HepG2 (cell line): ENCODE measurements around the gene TIRAP. TPM values are rescaled to one million over a fixed set of nuclear protein-coding genes. Genes with fewer than 3 reads are reported as not detected.

Experiments used
- KAT7 ChIP-seq: IDR thresholded peaks from 2 replicates; pipeline ENCODE4 v1.6.1; 2018; ENCODE audit warnings: borderline replicate concordance, missing compliant biosample characterization
- PAX8 ChIP-seq: sonication (generic); formaldehyde crosslinking; IDR thresholded peaks from 2 replicates; pipeline ENCODE4 v1.8.0; 2022; ENCODE audit warnings: mild to moderate bottlenecking, missing genetic modification reagents, borderline replicate concordance
- PHF21A ChIP-seq: sonication (generic); formaldehyde crosslinking; IDR thresholded peaks from 2 replicates; pipeline ENCODE4 v1.5.0; 2020; ENCODE audit warnings: mild to moderate bottlenecking, missing genetic modification reagents
- POLR2AphosphoS5 ChIP-seq: IDR thresholded peaks from 2 replicates; pipeline ENCODE4 v1.6.1; 2012; ENCODE audit warnings: low read depth, low read length
- RFXANK ChIP-seq: IDR thresholded peaks from 2 replicates; pipeline ENCODE4 v1.6.1; 2016
- RXRB ChIP-seq: IDR thresholded peaks from 2 replicates; pipeline ENCODE4 v1.6.1; 2016; ENCODE audit warnings: borderline replicate concordance, missing genetic modification reagents, missing compliant biosample characterization
- SMAD3 ChIP-seq: sonication (generic); formaldehyde crosslinking; IDR thresholded peaks from 2 replicates; pipeline ENCODE4 v1.4.0; 2020; ENCODE audit warnings: missing genetic modification reagents
- TAF15 ChIP-seq: fragments of 200-400 bp; formaldehyde crosslinking; IDR thresholded peaks from one replicate; pipeline ENCODE4 v1.6.1; 2018; ENCODE audit warnings: mild to moderate bottlenecking, low read depth, low read length; ENCODE audit not compliant: poor library complexity, severe bottlenecking
- ZBTB20 ChIP-seq: sonication (generic); formaldehyde crosslinking; IDR thresholded peaks from 2 replicates; pipeline ENCODE4 v1.8.1; 2023; ENCODE audit warnings: missing genetic modification reagents, low read depth, mild to moderate bottlenecking, borderline replicate concordance
- ZNF282 ChIP-seq: fragments of 450-650 bp; IDR thresholded peaks from 2 replicates; pipeline ENCODE4 v1.6.1; 2018; ENCODE audit not compliant: partially characterized antibody
- ZNF510 ChIP-seq: sonication (generic); formaldehyde crosslinking; IDR thresholded peaks from 2 replicates; pipeline ENCODE4 v1.4.0; 2020; ENCODE audit warnings: low read depth, mild to moderate bottlenecking, missing genetic modification reagents
- polyA plus RNA-seq, 8 experiments: library from polyadenylated mRNA; depleted of rRNA in 3 of 8; stranded (reverse) in 7 of 8; unstranded in 1 of 8; fragments of >200 nt; fragmentation: Illumina TruSeq in 4 of 8; extraction: Trizol in 4 of 8; gene quantifications; 2 replicates each; pipeline versions ENCODE4 v1.2.1 to v1.2.3, GENCODE V29; 2011 to 2016; ENCODE audit warnings: low read depth in 4 of 8, missing spikeins in 1 of 8, mixed read lengths in 1 of 8; ENCODE audit not compliant: insufficient read depth in 1 of 8
- total RNA-seq, 5 experiments: library from RNA; depleted of rRNA; stranded (reverse); fragments of >200 nt; fragmentation: Illumina TruSeq; extraction: Trizol; gene quantifications; 2 replicates each; pipeline ENCODE4 v1.2.3, GENCODE V29; 2016; ENCODE audit warnings: low read depth in 1 of 5
- TF ChIP-seq, protein P1 (sequence below): IDR thresholded peaks from 2 replicates; pipeline ENCODE4 v1.6.1; 2016; ENCODE audit warnings: low read depth
- TF ChIP-seq, protein P2 (sequence below): sonication (generic); formaldehyde crosslinking; conservative IDR thresholded peaks from 2 replicates; pipeline ENCODE4 v1.8.0; 2022; ENCODE audit warnings: low read depth, missing genetic modification reagents
- TF ChIP-seq, protein P3 (sequence below): sonication (generic); formaldehyde crosslinking; IDR thresholded peaks from 2 replicates; pipeline ENCODE4 v1.5.1; 2020; ENCODE audit warnings: mild to moderate bottlenecking, missing genetic modification reagents, borderline replicate concordance
- TF ChIP-seq, protein P4 (sequence below): sonication (generic); formaldehyde crosslinking; IDR thresholded peaks from 2 replicates; pipeline ENCODE4 v1.4.0; 2020; ENCODE audit warnings: missing genetic modification reagents, borderline replicate concordance

TIRAP gene
- total and polyA plus RNA-seq, 2 of the 13 experiments (the other 11 are each of a cell fraction or from before 2014, with no cell fraction given), result 5.4 to 5.7 TPM

DNA sequence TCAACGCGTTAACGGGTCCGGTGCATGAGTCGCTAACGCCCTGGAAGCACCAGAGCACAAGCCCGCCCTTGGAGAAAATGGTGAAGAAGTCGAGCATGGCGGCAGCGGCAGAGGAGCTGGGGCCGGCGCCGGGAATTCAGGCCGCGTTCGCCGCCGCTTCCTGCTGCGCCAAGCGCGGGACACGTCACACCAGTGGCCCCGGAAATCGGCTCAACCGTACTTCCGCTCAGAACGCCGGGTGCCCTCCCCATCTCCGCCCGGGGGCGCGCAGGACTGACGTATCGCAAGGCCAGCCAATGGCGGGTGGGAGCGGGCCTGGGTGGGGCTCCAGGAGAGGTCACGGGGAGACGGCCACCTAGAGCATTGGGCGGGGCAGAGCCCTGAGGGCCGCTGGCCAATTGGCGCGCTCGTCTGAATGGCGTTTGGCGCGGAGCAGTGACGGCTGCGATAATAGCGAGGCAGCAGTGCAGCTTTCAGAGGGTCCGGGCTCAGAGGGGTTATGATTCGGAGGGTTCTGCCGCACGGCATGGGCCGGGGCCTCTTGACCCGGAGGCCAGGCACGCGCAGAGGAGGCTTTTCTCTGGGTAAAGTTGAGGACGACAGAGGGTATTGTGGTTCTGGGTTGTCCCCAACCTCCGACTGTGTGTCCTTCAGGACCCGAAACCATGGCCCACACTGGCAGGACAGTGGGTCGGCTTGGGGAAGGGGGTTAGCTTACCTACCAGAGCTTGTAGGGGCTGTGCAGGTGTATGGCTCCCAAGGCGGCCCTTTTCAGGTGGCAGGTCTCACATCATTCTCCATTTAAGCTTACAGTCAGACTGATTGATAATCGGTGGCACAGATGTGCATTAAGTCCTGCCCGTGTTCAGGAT, 13.9 kb upstream of the TIRAP start, which contains the start of the genes FOXRED1 and SRPRA (continued):
- TF ChIP-seq, protein P1, sequence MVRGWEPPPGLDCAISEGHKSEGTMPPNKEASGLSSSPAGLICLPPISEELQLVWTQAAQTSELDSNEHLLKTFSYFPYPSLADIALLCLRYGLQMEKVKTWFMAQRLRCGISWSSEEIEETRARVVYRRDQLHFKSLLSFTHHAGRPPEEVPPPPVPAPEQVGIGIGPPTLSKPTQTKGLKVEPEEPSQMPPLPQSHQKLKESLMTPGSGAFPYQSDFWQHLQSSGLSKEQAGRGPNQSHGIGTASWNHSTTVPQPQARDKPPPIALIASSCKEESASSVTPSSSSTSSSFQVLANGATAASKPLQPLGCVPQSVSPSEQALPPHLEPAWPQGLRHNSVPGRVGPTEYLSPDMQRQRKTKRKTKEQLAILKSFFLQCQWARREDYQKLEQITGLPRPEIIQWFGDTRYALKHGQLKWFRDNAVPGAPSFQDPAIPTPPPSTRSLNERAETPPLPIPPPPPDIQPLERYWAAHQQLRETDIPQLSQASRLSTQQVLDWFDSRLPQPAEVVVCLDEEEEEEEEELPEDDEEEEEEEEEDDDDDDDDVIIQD (CRISPR knock-in tag), result peak; percentile 54; the same call in 1 of the 2 replicates
- TF ChIP-seq TAF15, result no peak
- no peak for TF ChIP-seq SMAD3
- TF ChIP-seq, protein P2, sequence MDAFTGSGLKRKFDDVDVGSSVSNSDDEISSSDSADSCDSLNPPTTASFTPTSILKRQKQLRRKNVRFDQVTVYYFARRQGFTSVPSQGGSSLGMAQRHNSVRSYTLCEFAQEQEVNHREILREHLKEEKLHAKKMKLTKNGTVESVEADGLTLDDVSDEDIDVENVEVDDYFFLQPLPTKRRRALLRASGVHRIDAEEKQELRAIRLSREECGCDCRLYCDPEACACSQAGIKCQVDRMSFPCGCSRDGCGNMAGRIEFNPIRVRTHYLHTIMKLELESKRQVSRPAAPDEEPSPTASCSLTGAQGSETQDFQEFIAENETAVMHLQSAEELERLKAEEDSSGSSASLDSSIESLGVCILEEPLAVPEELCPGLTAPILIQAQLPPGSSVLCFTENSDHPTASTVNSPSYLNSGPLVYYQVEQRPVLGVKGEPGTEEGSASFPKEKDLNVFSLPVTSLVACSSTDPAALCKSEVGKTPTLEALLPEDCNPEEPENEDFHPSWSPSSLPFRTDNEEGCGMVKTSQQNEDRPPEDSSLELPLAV (CRISPR knock-in tag), result no peak
- TF ChIP-seq, protein P3, sequence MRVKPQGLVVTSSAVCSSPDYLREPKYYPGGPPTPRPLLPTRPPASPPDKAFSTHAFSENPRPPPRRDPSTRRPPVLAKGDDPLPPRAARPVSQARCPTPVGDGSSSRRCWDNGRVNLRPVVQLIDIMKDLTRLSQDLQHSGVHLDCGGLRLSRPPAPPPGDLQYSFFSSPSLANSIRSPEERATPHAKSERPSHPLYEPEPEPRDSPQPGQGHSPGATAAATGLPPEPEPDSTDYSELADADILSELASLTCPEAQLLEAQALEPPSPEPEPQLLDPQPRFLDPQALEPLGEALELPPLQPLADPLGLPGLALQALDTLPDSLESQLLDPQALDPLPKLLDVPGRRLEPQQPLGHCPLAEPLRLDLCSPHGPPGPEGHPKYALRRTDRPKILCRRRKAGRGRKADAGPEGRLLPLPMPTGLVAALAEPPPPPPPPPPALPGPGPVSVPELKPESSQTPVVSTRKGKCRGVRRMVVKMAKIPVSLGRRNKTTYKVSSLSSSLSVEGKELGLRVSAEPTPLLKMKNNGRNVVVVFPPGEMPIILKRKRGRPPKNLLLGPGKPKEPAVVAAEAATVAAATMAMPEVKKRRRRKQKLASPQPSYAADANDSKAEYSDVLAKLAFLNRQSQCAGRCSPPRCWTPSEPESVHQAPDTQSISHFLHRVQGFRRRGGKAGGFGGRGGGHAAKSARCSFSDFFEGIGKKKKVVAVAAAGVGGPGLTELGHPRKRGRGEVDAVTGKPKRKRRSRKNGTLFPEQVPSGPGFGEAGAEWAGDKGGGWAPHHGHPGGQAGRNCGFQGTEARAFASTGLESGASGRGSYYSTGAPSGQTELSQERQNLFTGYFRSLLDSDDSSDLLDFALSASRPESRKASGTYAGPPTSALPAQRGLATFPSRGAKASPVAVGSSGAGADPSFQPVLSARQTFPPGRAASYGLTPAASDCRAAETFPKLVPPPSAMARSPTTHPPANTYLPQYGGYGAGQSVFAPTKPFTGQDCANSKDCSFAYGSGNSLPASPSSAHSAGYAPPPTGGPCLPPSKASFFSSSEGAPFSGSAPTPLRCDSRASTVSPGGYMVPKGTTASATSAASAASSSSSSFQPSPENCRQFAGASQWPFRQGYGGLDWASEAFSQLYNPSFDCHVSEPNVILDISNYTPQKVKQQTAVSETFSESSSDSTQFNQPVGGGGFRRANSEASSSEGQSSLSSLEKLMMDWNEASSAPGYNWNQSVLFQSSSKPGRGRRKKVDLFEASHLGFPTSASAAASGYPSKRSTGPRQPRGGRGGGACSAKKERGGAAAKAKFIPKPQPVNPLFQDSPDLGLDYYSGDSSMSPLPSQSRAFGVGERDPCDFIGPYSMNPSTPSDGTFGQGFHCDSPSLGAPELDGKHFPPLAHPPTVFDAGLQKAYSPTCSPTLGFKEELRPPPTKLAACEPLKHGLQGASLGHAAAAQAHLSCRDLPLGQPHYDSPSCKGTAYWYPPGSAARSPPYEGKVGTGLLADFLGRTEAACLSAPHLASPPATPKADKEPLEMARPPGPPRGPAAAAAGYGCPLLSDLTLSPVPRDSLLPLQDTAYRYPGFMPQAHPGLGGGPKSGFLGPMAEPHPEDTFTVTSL (CRISPR knock-in tag), result no peak
- TF ChIP-seq ZNF282, result no peak
- TF ChIP-seq ZNF510 (CRISPR knock-in tag), result peak; percentile 68; the same call in 1 of the 2 replicates
- TF ChIP-seq ZBTB20 (CRISPR knock-in tag), result no peak
- TF ChIP-seq PAX8 (CRISPR knock-in tag), result peak; percentile 86; the same call in 1 of the 2 replicates
- peak; percentile 95 for TF ChIP-seq PHF21A
- TF ChIP-seq KAT7 (CRISPR knock-in tag), result peak; percentile 74
- TF ChIP-seq RFXANK (CRISPR knock-in tag), result no peak
- TF ChIP-seq, protein P4, sequence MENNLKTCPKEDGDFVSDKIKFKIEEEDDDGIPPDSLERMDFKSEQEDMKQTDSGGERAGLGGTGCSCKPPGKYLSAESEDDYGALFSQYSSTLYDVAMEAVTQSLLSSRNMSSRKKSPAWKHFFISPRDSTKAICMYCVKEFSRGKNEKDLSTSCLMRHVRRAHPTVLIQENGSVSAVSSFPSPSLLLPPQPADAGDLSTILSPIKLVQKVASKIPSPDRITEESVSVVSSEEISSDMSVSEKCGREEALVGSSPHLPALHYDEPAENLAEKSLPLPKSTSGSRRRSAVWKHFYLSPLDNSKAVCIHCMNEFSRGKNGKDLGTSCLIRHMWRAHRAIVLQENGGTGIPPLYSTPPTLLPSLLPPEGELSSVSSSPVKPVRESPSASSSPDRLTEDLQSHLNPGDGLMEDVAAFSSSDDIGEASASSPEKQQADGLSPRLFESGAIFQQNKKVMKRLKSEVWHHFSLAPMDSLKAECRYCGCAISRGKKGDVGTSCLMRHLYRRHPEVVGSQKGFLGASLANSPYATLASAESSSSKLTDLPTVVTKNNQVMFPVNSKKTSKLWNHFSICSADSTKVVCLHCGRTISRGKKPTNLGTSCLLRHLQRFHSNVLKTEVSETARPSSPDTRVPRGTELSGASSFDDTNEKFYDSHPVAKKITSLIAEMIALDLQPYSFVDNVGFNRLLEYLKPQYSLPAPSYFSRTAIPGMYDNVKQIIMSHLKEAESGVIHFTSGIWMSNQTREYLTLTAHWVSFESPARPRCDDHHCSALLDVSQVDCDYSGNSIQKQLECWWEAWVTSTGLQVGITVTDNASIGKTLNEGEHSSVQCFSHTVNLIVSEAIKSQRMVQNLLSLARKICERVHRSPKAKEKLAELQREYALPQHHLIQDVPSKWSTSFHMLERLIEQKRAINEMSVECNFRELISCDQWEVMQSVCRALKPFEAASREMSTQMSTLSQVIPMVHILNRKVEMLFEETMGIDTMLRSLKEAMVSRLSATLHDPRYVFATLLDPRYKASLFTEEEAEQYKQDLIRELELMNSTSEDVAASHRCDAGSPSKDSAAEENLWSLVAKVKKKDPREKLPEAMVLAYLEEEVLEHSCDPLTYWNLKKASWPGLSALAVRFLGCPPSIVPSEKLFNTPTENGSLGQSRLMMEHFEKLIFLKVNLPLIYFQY (CRISPR knock-in tag), result 0 out of 2 replicates have a peak, but pooled peaks have one; percentile 18
- peak; percentile 82 for TF ChIP-seq POLR2AphosphoS5
- peak; percentile 56; the same call in 1 of the 2 replicates for TF ChIP-seq RXRB
